Fibroblast of lung (primary cell): Measurements from ENCODE around the gene JUP.

Experiments used
- EZH2 ChIP-seq: IDR thresholded peaks from 2 replicates; pipeline ENCODE4 v1.5.1; 2012; ENCODE audit warnings: low read length, control low read depth, mild to moderate bottlenecking; ENCODE audit errors: missing control alignments
- TF ChIP-seq, protein P1 (sequence below), 2 donors: IDR thresholded peaks in 1 of 2; conservative IDR thresholded peaks in 1 of 2; 1 replicate in 1 of 2; 2 replicates in 1 of 2; pipeline ENCODE4 v1.5.1; 2011 to 2012; ENCODE audit warnings: low read length in 2 of 2, control low read depth in 1 of 2, inconsistent platforms in 1 of 2, low read depth in 1 of 2, mild to moderate bottlenecking in 1 of 2

- TF ChIP-seq, protein P1, sequence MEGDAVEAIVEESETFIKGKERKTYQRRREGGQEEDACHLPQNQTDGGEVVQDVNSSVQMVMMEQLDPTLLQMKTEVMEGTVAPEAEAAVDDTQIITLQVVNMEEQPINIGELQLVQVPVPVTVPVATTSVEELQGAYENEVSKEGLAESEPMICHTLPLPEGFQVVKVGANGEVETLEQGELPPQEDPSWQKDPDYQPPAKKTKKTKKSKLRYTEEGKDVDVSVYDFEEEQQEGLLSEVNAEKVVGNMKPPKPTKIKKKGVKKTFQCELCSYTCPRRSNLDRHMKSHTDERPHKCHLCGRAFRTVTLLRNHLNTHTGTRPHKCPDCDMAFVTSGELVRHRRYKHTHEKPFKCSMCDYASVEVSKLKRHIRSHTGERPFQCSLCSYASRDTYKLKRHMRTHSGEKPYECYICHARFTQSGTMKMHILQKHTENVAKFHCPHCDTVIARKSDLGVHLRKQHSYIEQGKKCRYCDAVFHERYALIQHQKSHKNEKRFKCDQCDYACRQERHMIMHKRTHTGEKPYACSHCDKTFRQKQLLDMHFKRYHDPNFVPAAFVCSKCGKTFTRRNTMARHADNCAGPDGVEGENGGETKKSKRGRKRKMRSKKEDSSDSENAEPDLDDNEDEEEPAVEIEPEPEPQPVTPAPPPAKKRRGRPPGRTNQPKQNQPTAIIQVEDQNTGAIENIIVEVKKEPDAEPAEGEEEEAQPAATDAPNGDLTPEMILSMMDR (conservative IDR thresholded peaks at IDR 0.05 in 1 of 2, IDR thresholded peaks at IDR 0.05 in 1 of 2; ENCODE audit: low read depth in 1 of 2, low read length in 2 of 2): no peak
- TF ChIP-seq EZH2: no peak
Measured at GRCh38 chr17:41762841-41763240, 23.7 kb downstream of the JUP start.
